Uterus (tissue), 2 donors: ENCODE results near the gene JMJD8.

Experiments used
- CTCF ChIP-seq, 4 experiments: fragments of 200-600 bp in 2 of 4; fragments of 450-650 bp in 2 of 4; sonication (generic) in 2 of 4; IDR thresholded peaks; one replicate each; pipeline ENCODE4 v1.5.1; 2016 to 2019; ENCODE audit warnings: antibody characterized with exemption in 4 of 4, mild to moderate bottlenecking in 2 of 4, moderate library complexity in 1 of 4
- POLR2A ChIP-seq, 2 donors: fragments of 450-650 bp; IDR thresholded peaks; one replicate each; pipeline ENCODE4 v1.6.1; 2016; ENCODE audit warnings: antibody characterized with exemption in 2 of 2, mild to moderate bottlenecking in 1 of 2, moderate library complexity in 1 of 2

GRCh38 chr16:725463-726187 is 41.5 kb upstream of the JMJD8 start:
- TF ChIP-seq CTCF (IDR thresholded peaks at IDR 0.05), result no peak
- TF ChIP-seq POLR2A (IDR thresholded peaks at IDR 0.05), result no peak
